GM12878 (cell line): Measurements from ENCODE around the gene L3HYPDH. TPM values are rescaled to one million over a fixed set of nuclear protein-coding genes. Genes with fewer than 3 reads are reported as not detected.

Experiments used
- ATAC-seq: fragments of 200-7000 bp; cut with Tn5 transposase; 3 replicates; pipeline ENCODE4 v1.9.1; 2020; ENCODE audit warnings: mild to moderate bottlenecking, moderate library complexity
- BruUV-seq: library from RNA; stranded (reverse); fragments of 400-500 nt; replicated peaks from 2 replicates; lab custom pipeline; 2021; lab: Mats Ljungman, UMichigan
- CTCF ChIA-PET: fragments of 300-600 bp; sonication (Branson Sonifier 250); formaldehyde crosslinking; extraction: SDS; loops from one replicate; lab custom pipeline; 2021; ENCODE audit warnings: inconsistent platforms; lab: Yijun Ruan, JAX
- POLR2A ChIA-PET: fragments of 350-600 bp; formaldehyde crosslinking; extraction: SDS; loops from one replicate; lab custom pipeline; 2021; ENCODE audit warnings: inconsistent platforms; lab: Charles Lee
- RAD21 ChIA-PET: fragments of 300-600 bp; sonication (Branson Sonifier 250); formaldehyde crosslinking; loops from one replicate; lab custom pipeline; 2023; ENCODE audit warnings: antibody characterized with exemption; ENCODE audit not compliant: unreplicated experiment; lab: Charles Lee
- SMC1A ChIA-PET: fragments of 300-600 bp; sonication (Branson Sonifier 250); formaldehyde crosslinking; loops from one replicate; lab custom pipeline; 2023; ENCODE audit not compliant: unreplicated experiment, uncharacterized antibody; lab: Charles Lee
- DNase-seq: peaks from one replicate; pipeline ENCODE4 v3.0.0-alpha.2; 2011; ENCODE audit warnings: low read depth, low spot score
- FAIRE-seq: peaks from 3 replicates; lab custom pipeline; 2011; peaks lifted over from hg19 to GRCh38; lab: Jason Lieb, UNC
- H2AFZ ChIP-seq: 2 replicates; pipeline ENCODE4 v1.6.0; 2011; ENCODE audit warnings: low read depth, low read length, control low read depth; ENCODE audit not compliant: control insufficient read depth
- H3K27ac ChIP-seq: 2 replicates; pipeline ENCODE4 v1.5.1; 2011; ENCODE audit warnings: control low read depth; ENCODE audit not compliant: control insufficient read depth, insufficient read depth
- H3K27me3 ChIP-seq, 2 experiments: replicated peaks in 1 of 2; 2 replicates each; pipeline versions ENCODE4 v1.6.0 to v1.6.1; 2011; ENCODE audit warnings: low read length in 1 of 2; ENCODE audit not compliant: control insufficient read depth in 2 of 2, insufficient read depth in 2 of 2
- H3K36me3 ChIP-seq, 2 experiments: 2 replicates each; pipeline ENCODE4 v1.5.1; 2011; ENCODE audit warnings: low read length in 1 of 2; ENCODE audit not compliant: control insufficient read depth in 2 of 2, insufficient read depth in 2 of 2
- H3K4me1 ChIP-seq: 2 replicates; pipeline ENCODE4 v1.6.1; 2011; ENCODE audit warnings: mild to moderate bottlenecking, low read length, moderate library complexity, mixed read lengths; ENCODE audit not compliant: control insufficient read depth, insufficient read depth
- H3K4me2 ChIP-seq: 2 replicates; pipeline ENCODE4 v1.6.0; 2011; ENCODE audit warnings: control low read depth; ENCODE audit not compliant: control insufficient read depth, insufficient read depth
- H3K4me3 ChIP-seq: fragments of 200-600 bp; sonication (generic); 2 replicates; pipeline ENCODE4 v1.5.1; 2016
- H3K79me2 ChIP-seq: 2 replicates; pipeline ENCODE4 v1.6.0; 2011; ENCODE audit warnings: low read length; ENCODE audit not compliant: control insufficient read depth, insufficient read depth
- H3K9ac ChIP-seq: 2 replicates; pipeline ENCODE4 v1.8.0; 2011; ENCODE audit warnings: low read length, control low read depth, mixed read lengths; ENCODE audit not compliant: control insufficient read depth, insufficient read depth
- H3K9me3 ChIP-seq: replicated peaks from 3 replicates; pipeline ENCODE4 v1.5.1; 2011; ENCODE audit warnings: mild to moderate bottlenecking, low read length; ENCODE audit not compliant: control insufficient read depth, insufficient read depth
- H4K20me1 ChIP-seq: 2 replicates; pipeline ENCODE4 v1.6.0; 2011; ENCODE audit not compliant: control insufficient read depth, insufficient read depth
- FOS ChIP-seq: IDR thresholded peaks from 3 replicates; pipeline ENCODE4 v1.6.1; 2011; ENCODE audit warnings: borderline replicate concordance; ENCODE audit not compliant: insufficient read length; ENCODE audit errors: extremely low read depth
- GABPA ChIP-seq: IDR thresholded peaks from 2 replicates; pipeline ENCODE4 v1.6.1; 2014; ENCODE audit warnings: antibody characterized with exemption, low read depth, mild to moderate bottlenecking, inconsistent platforms
- IKZF1 ChIP-seq: fragments of 450-650 bp; conservative IDR thresholded peaks from 2 replicates; pipeline ENCODE4 v1.6.1; 2017; ENCODE audit warnings: antibody characterized with exemption, mild to moderate bottlenecking
- KDM1A ChIP-seq: fragments of 200-600 bp; sonication (generic); IDR thresholded peaks from 2 replicates; pipeline ENCODE4 v1.6.1; 2016; ENCODE audit warnings: borderline replicate concordance
- POU2F2 ChIP-seq: IDR thresholded peaks from 3 replicates; pipeline ENCODE4 v1.6.1; 2011; ENCODE audit warnings: low read depth, mild to moderate bottlenecking, low read length, borderline replicate concordance
- SMARCA5 ChIP-seq: fragments of 450-650 bp; IDR thresholded peaks from 2 replicates; pipeline ENCODE4 v1.6.1; 2017; ENCODE audit warnings: mild to moderate bottlenecking
- TARDBP ChIP-seq: IDR thresholded peaks from 2 replicates; pipeline ENCODE4 v1.6.1; 2016; ENCODE audit warnings: borderline replicate concordance
- TCF12 ChIP-seq: IDR thresholded peaks from 2 replicates; pipeline ENCODE4 v1.6.1; 2011; ENCODE audit warnings: low read depth, mild to moderate bottlenecking, low read length
- WRNIP1 ChIP-seq: IDR thresholded peaks from 2 replicates; pipeline ENCODE4 v1.6.1; 2011; ENCODE audit warnings: low read depth, low read length, improper control_type of control experiment, borderline replicate concordance
- WGBS: methylation state at CpG from one replicate; pipeline ENCODE4 v1.1.6; 2016; ENCODE audit warnings: low lambda C conversion rate; ENCODE audit not compliant: insufficient replicate concordance, insufficient coverage; ENCODE audit errors: missing lambda C conversion rate; 5-methylcytosine and 5-hydroxymethylcytosine counted together
- in situ Hi-C: fragments of 300-500 bp; cut with MboI; formaldehyde crosslinking; loops from 9 replicates; pipeline ENCODE4 v1.14.3; 2018; ENCODE audit warnings: mixed read lengths
- intact Hi-C: fragments of 100-400 bp; cut with micrococcal nuclease; formaldehyde crosslinking; loops from one replicate; pipeline ENCODE4 v1.14.2; 2022; ENCODE audit not compliant: unreplicated experiment
- polyA plus RNA-seq, 11 experiments: library from polyadenylated mRNA; depleted of rRNA in 4 of 11; unstranded in 6 of 11; stranded (reverse) in 5 of 11; fragments of >200 nt; fragmentation: Nextera tagmentation in 4 of 11; fragmentation: Illumina TruSeq in 1 of 11; extraction: Ambion mirVana in 4 of 11; extraction: Trizol in 1 of 11; gene quantifications; 1 replicate in 1 of 11; 2 replicates in 10 of 11; pipeline versions ENCODE4 v1.2.1 to v1.2.3, GENCODE V29; 2011 to 2016; ENCODE audit warnings: inconsistent platforms in 2 of 11, missing spikeins in 2 of 11, low read depth in 1 of 11
- total RNA-seq, 4 experiments: library from RNA; depleted of rRNA in 3 of 4; stranded (reverse); fragments of >200 nt in 3 of 4; fragmentation: Illumina TruSeq in 1 of 4; extraction: Trizol in 1 of 4; gene quantifications; 2 replicates each; pipeline versions ENCODE4 v1.2.1 to v1.2.3, GENCODE V29; 2013 to 2021
- TF ChIP-seq, protein P1 (sequence below): fragments of 450-650 bp; IDR thresholded peaks from 2 replicates; pipeline ENCODE4 v1.6.1; 2016; ENCODE audit warnings: mild to moderate bottlenecking
- TF ChIP-seq, protein P2 (sequence below): fragments of 450-650 bp; IDR thresholded peaks from 2 replicates; pipeline ENCODE4 v1.6.1; 2017; ENCODE audit warnings: mild to moderate bottlenecking, moderate library complexity

L3HYPDH gene
- total and polyA plus RNA-seq, 10 of the 15 experiments (the other 5 are each of a cell fraction or from before 2014, with no cell fraction given): 11.5 to 27.8 (median 15.8) TPM

DNA sequence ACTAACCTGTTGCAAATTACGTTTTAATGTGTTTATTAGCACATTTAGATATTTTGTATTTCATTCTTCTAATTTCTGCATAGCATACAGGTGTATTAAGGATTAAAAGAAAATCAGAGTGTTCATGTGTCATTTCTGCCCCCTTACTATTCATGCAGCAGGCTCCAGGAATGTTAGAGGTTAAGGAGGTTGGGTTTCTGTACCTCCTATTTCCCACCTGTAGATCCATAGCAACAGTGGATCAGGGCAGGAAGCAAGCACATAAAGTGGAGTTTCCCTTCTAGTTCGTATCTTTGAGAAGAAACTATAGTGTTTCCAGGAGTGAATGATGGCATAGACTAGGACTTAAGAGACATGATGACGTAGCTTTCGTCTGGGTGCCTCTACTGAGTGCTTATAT lies 19.0 kb upstream of the L3HYPDH start:
- in situ Hi-C loops: no loop called here
- POLR2A ChIA-PET: no interaction called here
- DNase-seq (no peak), FAIRE-seq (no peak), ATAC-seq (no peak)
- CTCF ChIA-PET: interaction anchor here (0.6 to 12.6 kb wide), 4 partner anchors 17 to 875 kb away, joined by 3 to 147 read pairs (median 3); partner anchors contain the start of gene CCDC175
- H3K27me3 ChIP-seq: no peaks in the 10 kb centered on the region
- no peaks in the 10 kb centered on the region for H3K9me3 ChIP-seq
- no peaks in the 10 kb centered on the region for H3K4me1 ChIP-seq
- no TSS peak for BruUV-seq
- SMC1A ChIA-PET: interaction anchor here (1.0 to 1.7 kb wide), 6 partner anchors 8 to 74 kb away, joined by 3 to 5 read pairs (median 4); partner anchors contain the start of gene CCDC175
- peaks cover 0 to 15% of the 10 kb centered on the region in 2 experiments; a peak in 3 of 4 replicates for H3K36me3 ChIP-seq
- H2AFZ ChIP-seq: no peak overlapping the region
- RAD21 ChIA-PET: interaction anchor here (0.9 to 1.2 kb wide), 2 partner anchors 19 to 73 kb away, joined by 3 to 6 read pairs; partner anchors contain the start of genes CCDC175, JKAMP and L3HYPDH
- H3K79me2 ChIP-seq: no peaks in the 10 kb centered on the region
- no peak overlapping the region for H3K4me2 ChIP-seq
- no peak overlapping the region for H3K4me3 ChIP-seq
- H3K27ac ChIP-seq: no peak overlapping the region
- no peaks in the 10 kb centered on the region for H4K20me1 ChIP-seq
- H3K9ac ChIP-seq: no peak overlapping the region
- intact Hi-C loops: no loop called here
- no peak for TF ChIP-seq TCF12
- no peak for TF ChIP-seq WRNIP1
- TF ChIP-seq POU2F2: no peak
- TF ChIP-seq FOS: no peak
- TF ChIP-seq GABPA: no peak
- TF ChIP-seq, protein P1, sequence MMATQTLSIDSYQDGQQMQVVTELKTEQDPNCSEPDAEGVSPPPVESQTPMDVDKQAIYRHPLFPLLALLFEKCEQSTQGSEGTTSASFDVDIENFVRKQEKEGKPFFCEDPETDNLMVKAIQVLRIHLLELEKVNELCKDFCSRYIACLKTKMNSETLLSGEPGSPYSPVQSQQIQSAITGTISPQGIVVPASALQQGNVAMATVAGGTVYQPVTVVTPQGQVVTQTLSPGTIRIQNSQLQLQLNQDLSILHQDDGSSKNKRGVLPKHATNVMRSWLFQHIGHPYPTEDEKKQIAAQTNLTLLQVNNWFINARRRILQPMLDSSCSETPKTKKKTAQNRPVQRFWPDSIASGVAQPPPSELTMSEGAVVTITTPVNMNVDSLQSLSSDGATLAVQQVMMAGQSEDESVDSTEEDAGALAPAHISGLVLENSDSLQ: no peak
- no peak for TF ChIP-seq KDM1A
- no peak for TF ChIP-seq IKZF1
- no peak for TF ChIP-seq TARDBP
- no peak for TF ChIP-seq SMARCA5
- TF ChIP-seq, protein P2, sequence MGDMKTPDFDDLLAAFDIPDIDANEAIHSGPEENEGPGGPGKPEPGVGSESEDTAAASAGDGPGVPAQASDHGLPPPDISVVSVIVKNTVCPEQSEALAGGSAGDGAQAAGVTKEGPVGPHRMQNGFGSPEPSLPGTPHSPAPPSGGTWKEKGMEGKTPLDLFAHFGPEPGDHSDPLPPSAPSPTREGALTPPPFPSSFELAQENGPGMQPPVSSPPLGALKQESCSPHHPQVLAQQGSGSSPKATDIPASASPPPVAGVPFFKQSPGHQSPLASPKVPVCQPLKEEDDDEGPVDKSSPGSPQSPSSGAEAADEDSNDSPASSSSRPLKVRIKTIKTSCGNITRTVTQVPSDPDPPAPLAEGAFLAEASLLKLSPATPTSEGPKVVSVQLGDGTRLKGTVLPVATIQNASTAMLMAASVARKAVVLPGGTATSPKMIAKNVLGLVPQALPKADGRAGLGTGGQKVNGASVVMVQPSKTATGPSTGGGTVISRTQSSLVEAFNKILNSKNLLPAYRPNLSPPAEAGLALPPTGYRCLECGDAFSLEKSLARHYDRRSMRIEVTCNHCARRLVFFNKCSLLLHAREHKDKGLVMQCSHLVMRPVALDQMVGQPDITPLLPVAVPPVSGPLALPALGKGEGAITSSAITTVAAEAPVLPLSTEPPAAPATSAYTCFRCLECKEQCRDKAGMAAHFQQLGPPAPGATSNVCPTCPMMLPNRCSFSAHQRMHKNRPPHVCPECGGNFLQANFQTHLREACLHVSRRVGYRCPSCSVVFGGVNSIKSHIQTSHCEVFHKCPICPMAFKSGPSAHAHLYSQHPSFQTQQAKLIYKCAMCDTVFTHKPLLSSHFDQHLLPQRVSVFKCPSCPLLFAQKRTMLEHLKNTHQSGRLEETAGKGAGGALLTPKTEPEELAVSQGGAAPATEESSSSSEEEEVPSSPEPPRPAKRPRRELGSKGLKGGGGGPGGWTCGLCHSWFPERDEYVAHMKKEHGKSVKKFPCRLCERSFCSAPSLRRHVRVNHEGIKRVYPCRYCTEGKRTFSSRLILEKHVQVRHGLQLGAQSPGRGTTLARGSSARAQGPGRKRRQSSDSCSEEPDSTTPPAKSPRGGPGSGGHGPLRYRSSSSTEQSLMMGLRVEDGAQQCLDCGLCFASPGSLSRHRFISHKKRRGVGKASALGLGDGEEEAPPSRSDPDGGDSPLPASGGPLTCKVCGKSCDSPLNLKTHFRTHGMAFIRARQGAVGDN: no peak
- 88% methylated on average over 4 of the region's 4 CpGs for WGBS
